H9 (cell line): ENCODE measurements around the gene DHX38. TPM values are rescaled to one million over a fixed set of nuclear protein-coding genes. Genes with fewer than 3 reads are reported as not detected.

Experiments
- DNase-seq: peaks from one replicate; pipeline ENCODE4 v3.0.0-alpha.2; 2017
- H2AFZ ChIP-seq: one replicate; pipeline ENCODE4 v1.6.1; 2013; ENCODE audit warnings: mild to moderate bottlenecking, low read length, control low read depth, moderate library complexity
- H2AK5ac ChIP-seq: 2 replicates; pipeline ENCODE4 v1.6.1; 2013; ENCODE audit warnings: low read length, control low read depth, mixed read lengths; ENCODE audit not compliant: insufficient read length
- H2BK120ac ChIP-seq: one replicate; pipeline ENCODE4 v1.6.1; 2013; ENCODE audit warnings: low read depth, mild to moderate bottlenecking, low read length, control low read depth, inconsistent platforms; ENCODE audit not compliant: poor library complexity, severe bottlenecking
- H2BK12ac ChIP-seq: 2 replicates; pipeline ENCODE4 v1.6.1; 2013; ENCODE audit warnings: low read length, control low read depth, mixed read lengths, low read depth; ENCODE audit not compliant: insufficient read length
- H2BK15ac ChIP-seq: 2 replicates; pipeline ENCODE4 v1.6.1; 2013; ENCODE audit warnings: low read depth, low read length, control low read depth
- H2BK20ac ChIP-seq: one replicate; pipeline ENCODE4 v1.6.1; 2013; ENCODE audit warnings: low read depth, mild to moderate bottlenecking, low read length, control low read depth, inconsistent platforms; ENCODE audit not compliant: poor library complexity, severe bottlenecking
- H2BK5ac ChIP-seq: 2 replicates; pipeline ENCODE4 v1.6.1; 2013; ENCODE audit warnings: low read length, control low read depth, mixed read lengths; ENCODE audit not compliant: insufficient read length
- H3K14ac ChIP-seq: 2 replicates; pipeline ENCODE4 v1.6.1; 2013; ENCODE audit warnings: low read length, control low read depth; ENCODE audit not compliant: insufficient read depth
- H3K18ac ChIP-seq: 2 replicates; pipeline ENCODE4 v1.6.1; 2013; ENCODE audit warnings: low read depth, mild to moderate bottlenecking, mixed read lengths, low read length, control low read depth; ENCODE audit not compliant: insufficient read length
- H3K23ac ChIP-seq: 2 replicates; pipeline ENCODE4 v1.6.1; 2013; ENCODE audit warnings: low read length, control low read depth, mixed read lengths, low read depth; ENCODE audit not compliant: insufficient read length
- H3K23me2 ChIP-seq: 2 replicates; pipeline ENCODE4 v1.6.1; 2013; ENCODE audit warnings: low read depth, mild to moderate bottlenecking, mixed read lengths, low read length, control low read depth; ENCODE audit not compliant: insufficient read length, poor library complexity, severe bottlenecking
- H3K27ac ChIP-seq: 2 replicates; pipeline ENCODE4 v1.5.1; 2013; ENCODE audit warnings: low read length, control low read depth, mixed read lengths, low read depth; ENCODE audit not compliant: insufficient read length
- H3K27me3 ChIP-seq: 2 replicates; pipeline ENCODE4 v1.6.1; 2013; ENCODE audit warnings: low read length, control low read depth, inconsistent platforms; ENCODE audit not compliant: insufficient read depth
- H3K4ac ChIP-seq: 2 replicates; pipeline ENCODE4 v1.6.1; 2013; ENCODE audit warnings: low read depth, mild to moderate bottlenecking, control low read depth, inconsistent platforms, low read length, moderate library complexity
- H3K4me1 ChIP-seq: 2 replicates; pipeline ENCODE4 v1.6.1; 2013; ENCODE audit warnings: low read length, control low read depth, inconsistent platforms; ENCODE audit not compliant: insufficient read depth
- H3K4me2 ChIP-seq: 2 replicates; pipeline ENCODE4 v1.6.1; 2013; ENCODE audit warnings: low read length, control low read depth, mixed read lengths; ENCODE audit not compliant: insufficient read length, insufficient read depth
- H3K56ac ChIP-seq: 2 replicates; pipeline ENCODE4 v1.6.1; 2013; ENCODE audit warnings: low read depth, mild to moderate bottlenecking, mixed read lengths, low read length, control low read depth; ENCODE audit not compliant: insufficient read length
- H3K79me1 ChIP-seq: 2 replicates; pipeline ENCODE4 v1.6.1; 2013; ENCODE audit warnings: low read depth, mild to moderate bottlenecking, moderate library complexity, low read length, control low read depth, inconsistent platforms; ENCODE audit not compliant: insufficient read depth, poor library complexity, severe bottlenecking
- H3K79me2 ChIP-seq: 2 replicates; pipeline ENCODE4 v1.6.1; 2013; ENCODE audit warnings: low read length, control low read depth, inconsistent platforms; ENCODE audit not compliant: insufficient read depth
- H3K9ac ChIP-seq: 2 replicates; pipeline ENCODE4 v1.6.1; 2013; ENCODE audit warnings: low read length, control low read depth, mixed read lengths; ENCODE audit not compliant: insufficient read length; ENCODE audit errors: extremely low read depth
- H3K9me3 ChIP-seq: one replicate; pipeline ENCODE4 v1.6.1; 2013; ENCODE audit warnings: low read depth, low read length, inconsistent platforms; ENCODE audit not compliant: control insufficient read depth
- H3T11ph ChIP-seq: one replicate; pipeline ENCODE4 v1.6.1; 2013; ENCODE audit warnings: mild to moderate bottlenecking, low read length, control low read depth, inconsistent platforms
- H4K20me1 ChIP-seq: one replicate; pipeline ENCODE4 v1.6.1; 2013; ENCODE audit not compliant: control insufficient read depth, insufficient read length, insufficient read depth
- H4K5ac ChIP-seq: 2 replicates; pipeline ENCODE4 v1.6.1; 2013; ENCODE audit warnings: low read depth, mild to moderate bottlenecking, mixed read lengths, low read length, control low read depth; ENCODE audit not compliant: insufficient read length
- H4K8ac ChIP-seq: replicated peaks from 2 replicates; pipeline ENCODE4 v1.6.1; 2013; ENCODE audit warnings: low read length, control low read depth, mixed read lengths, low read depth; ENCODE audit not compliant: insufficient read length
- H4K91ac ChIP-seq: 2 replicates; pipeline ENCODE4 v1.6.1; 2013; ENCODE audit warnings: low read depth, mild to moderate bottlenecking, moderate library complexity, mixed read lengths, low read length, control low read depth; ENCODE audit not compliant: insufficient read length
- H3K27ac Mint-ChIP-seq, 3 experiments: 2 replicates in 2 of 3; 3 replicates in 1 of 3; pipeline ENCODE4 v1.8.0; 2020 to 2021; ENCODE audit warnings: mixed read lengths in 3 of 3, mild to moderate bottlenecking in 1 of 3, moderate library complexity in 1 of 3
- H3K27me3 Mint-ChIP-seq: 2 replicates; pipeline ENCODE4 v1.8.0; 2021; ENCODE audit warnings: low read depth, mild to moderate bottlenecking, moderate library complexity, mixed read lengths
- H3K36me3 Mint-ChIP-seq, 3 experiments: 2 replicates in 2 of 3; 3 replicates in 1 of 3; pipeline ENCODE4 v1.8.0; 2020 to 2021; ENCODE audit warnings: low read depth in 3 of 3, mixed read lengths in 3 of 3; ENCODE audit not compliant: insufficient read depth in 1 of 3
- H3K4me1 Mint-ChIP-seq, 2 experiments: 2 replicates each; pipeline ENCODE4 v1.8.0; 2020; ENCODE audit warnings: mixed read lengths in 2 of 2
- H3K4me3 Mint-ChIP-seq, 2 experiments: 2 replicates in 1 of 2; 3 replicates in 1 of 2; pipeline ENCODE4 v1.8.0; 2020 to 2021; ENCODE audit warnings: mild to moderate bottlenecking in 2 of 2, mixed read lengths in 2 of 2, moderate library complexity in 1 of 2
- H3K9me3 Mint-ChIP-seq, 2 experiments: 2 replicates in 1 of 2; 3 replicates in 1 of 2; pipeline ENCODE4 v1.8.0; 2020; ENCODE audit warnings: mild to moderate bottlenecking in 2 of 2, mixed read lengths in 2 of 2, moderate library complexity in 1 of 2
- total RNA-seq: library from RNA; stranded (reverse); gene quantifications from 2 replicates; pipeline ENCODE4 v1.2.1, GENCODE V29; 2021
- TF ChIP-seq, protein P1 (sequence below): fragments of 200-600 bp; sonication (generic); conservative IDR thresholded peaks from 3 replicates; pipeline ENCODE4 v1.8.0; 2021; ENCODE audit warnings: antibody characterized with exemption, mild to moderate bottlenecking

DHX38 gene
- total RNA-seq, 1 experiment from 2014 or later, result 60.5 TPM

- Histone ChIP-seq H4K5ac (no peak overlapping the region), H3K27me3 (no peaks in the 10 kb centered on the region), H3K9me3 (no peaks in the 10 kb centered on the region), H4K20me1 (no peaks in the 10 kb centered on the region), H2AFZ (no peak overlapping the region), H2BK120ac (no peak overlapping the region), H2BK12ac (no peak overlapping the region), H3K14ac (no peak overlapping the region), H3K23me2 (no peaks in the 10 kb centered on the region), H3K9ac (no peak overlapping the region), H3K23ac (no peak overlapping the region), H3K4ac (no peak overlapping the region), H3K27ac (no peak overlapping the region), H2BK20ac (no peak overlapping the region), H4K8ac (no peak overlapping the region), H3K18ac (no peak overlapping the region), H3K79me1 (no peaks in the 10 kb centered on the region), H2AK5ac (no peak overlapping the region), H2BK5ac (no peak overlapping the region), H3K4me2 (no peak overlapping the region), H3K56ac (no peak overlapping the region), H2BK15ac (no peak overlapping the region), H3K4me1 (no peaks in the 10 kb centered on the region), H3T11ph (no peak overlapping the region), H4K91ac (no peak overlapping the region), H3K79me2 (no peaks in the 10 kb centered on the region)
- H3K27ac Mint-ChIP-seq, result no peak overlapping the region
- H3K36me3 Mint-ChIP-seq, result no peaks in the 10 kb centered on the region
- no peak overlapping the region for H3K4me3 Mint-ChIP-seq
- TF ChIP-seq, protein P1, sequence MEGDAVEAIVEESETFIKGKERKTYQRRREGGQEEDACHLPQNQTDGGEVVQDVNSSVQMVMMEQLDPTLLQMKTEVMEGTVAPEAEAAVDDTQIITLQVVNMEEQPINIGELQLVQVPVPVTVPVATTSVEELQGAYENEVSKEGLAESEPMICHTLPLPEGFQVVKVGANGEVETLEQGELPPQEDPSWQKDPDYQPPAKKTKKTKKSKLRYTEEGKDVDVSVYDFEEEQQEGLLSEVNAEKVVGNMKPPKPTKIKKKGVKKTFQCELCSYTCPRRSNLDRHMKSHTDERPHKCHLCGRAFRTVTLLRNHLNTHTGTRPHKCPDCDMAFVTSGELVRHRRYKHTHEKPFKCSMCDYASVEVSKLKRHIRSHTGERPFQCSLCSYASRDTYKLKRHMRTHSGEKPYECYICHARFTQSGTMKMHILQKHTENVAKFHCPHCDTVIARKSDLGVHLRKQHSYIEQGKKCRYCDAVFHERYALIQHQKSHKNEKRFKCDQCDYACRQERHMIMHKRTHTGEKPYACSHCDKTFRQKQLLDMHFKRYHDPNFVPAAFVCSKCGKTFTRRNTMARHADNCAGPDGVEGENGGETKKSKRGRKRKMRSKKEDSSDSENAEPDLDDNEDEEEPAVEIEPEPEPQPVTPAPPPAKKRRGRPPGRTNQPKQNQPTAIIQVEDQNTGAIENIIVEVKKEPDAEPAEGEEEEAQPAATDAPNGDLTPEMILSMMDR, result no peak
- DNase-seq, result no peak
- peaks cover 13% of the 10 kb centered on the region for H3K27me3 Mint-ChIP-seq
- H3K9me3 Mint-ChIP-seq, result peaks cover 8 to 12% of the 10 kb centered on the region in 2 experiments; a peak in 3 of 5 replicates
- H3K4me1 Mint-ChIP-seq, result no peaks in the 10 kb centered on the region
These were observed 44.5 kb upstream of the DHX38 start for GRCh38 chr16:72049110-72049509.
